HepG2 (cell line): Measurements from ENCODE around the gene ARL3. TPM values are rescaled to one million over a fixed set of nuclear protein-coding genes. Genes with fewer than 3 reads are reported as not detected.

Experiments used
- ATAC-seq: fragments of 200-7000 bp; cut with Tn5 transposase; 3 replicates; pipeline ENCODE4 v1.9.1; 2020; ENCODE audit warnings: mild to moderate bottlenecking, moderate library complexity
- BruUV-seq: library from RNA; stranded (reverse); fragments of 400-500 nt; replicated peaks from 2 replicates; lab custom pipeline; 2021; lab: Mats Ljungman, UMichigan
- CTCF ChIA-PET: fragments of 300-600 bp; formaldehyde crosslinking; extraction: SDS; loops from one replicate; lab custom pipeline; 2021; ENCODE audit warnings: low total read pairs, inconsistent platforms, low intra/inter-chr PET ratio; lab: Yijun Ruan, JAX
- POLR2A ChIA-PET: fragments of 350-600 bp; sonication (Branson Sonifier 250); formaldehyde crosslinking; loops from one replicate; lab custom pipeline; 2020; ENCODE audit warnings: antibody characterized with exemption, inconsistent platforms; lab: Yijun Ruan, JAX
- DNase-seq: peaks from one replicate; pipeline ENCODE4 v3.0.0-alpha.2; 2015; ENCODE audit warnings: low spot score
- FAIRE-seq: peaks from 3 replicates; lab custom pipeline; 2011; peaks lifted over from hg19 to GRCh38; lab: Jason Lieb, UNC
- H2AFZ ChIP-seq: one replicate; pipeline ENCODE4 v1.6.1; 2011; ENCODE audit warnings: low read length, inconsistent platforms
- H3K27ac ChIP-seq: fragments of 300-600 bp; 3 replicates; pipeline ENCODE4 v1.8.0; 2011; ENCODE audit warnings: mixed run types, mild to moderate bottlenecking, mixed read lengths, low read length, inconsistent platforms; ENCODE audit not compliant: insufficient read depth; ENCODE audit errors: extremely low read length
- H3K27me3 ChIP-seq, 2 experiments: fragments of 200-600 bp in 1 of 2; 2 replicates in 1 of 2; 3 replicates in 1 of 2; pipeline versions ENCODE4 v1.6.0 to v1.8.0; 2011; ENCODE audit warnings: low read length in 2 of 2, mild to moderate bottlenecking in 2 of 2, moderate library complexity in 2 of 2, inconsistent platforms in 1 of 2; ENCODE audit not compliant: insufficient read depth in 2 of 2, control insufficient read depth in 1 of 2
- H3K36me3 ChIP-seq, 2 experiments: fragments of 200-600 bp in 1 of 2; replicated peaks in 1 of 2; 2 replicates in 1 of 2; 3 replicates in 1 of 2; pipeline versions ENCODE4 v1.5.1 to v1.8.0; 2011; ENCODE audit warnings: low read length in 2 of 2, inconsistent platforms in 1 of 2; ENCODE audit not compliant: insufficient read depth in 2 of 2, control insufficient read depth in 1 of 2
- H3K4me1 ChIP-seq: 2 replicates; pipeline ENCODE4 v1.5.1; 2012; ENCODE audit warnings: low read length, inconsistent platforms; ENCODE audit not compliant: insufficient read depth
- H3K4me2 ChIP-seq: 2 replicates; pipeline ENCODE4 v1.6.0; 2011; ENCODE audit warnings: low read depth, low read length, inconsistent platforms
- H3K4me3 ChIP-seq, 3 experiments: fragments of 200-600 bp in 1 of 3; sonication (generic), shearing (Covaris generic) in 1 of 3; replicated peaks in 1 of 3; 2 replicates each; pipeline ENCODE4 v1.5.1; 2011 to 2016; ENCODE audit warnings: low read length in 3 of 3, inconsistent platforms in 2 of 3, low read depth in 2 of 3, mild to moderate bottlenecking in 2 of 3, control low read depth in 1 of 3, mixed read lengths in 1 of 3; ENCODE audit not compliant: insufficient read depth in 1 of 3
- H3K79me2 ChIP-seq: one replicate; pipeline ENCODE4 v1.6.1; 2011; ENCODE audit warnings: low read length, inconsistent platforms; ENCODE audit not compliant: insufficient read depth
- H3K9ac ChIP-seq: 2 replicates; pipeline ENCODE4 v1.6.0; 2011; ENCODE audit warnings: mild to moderate bottlenecking, low read depth, low read length, inconsistent platforms; ENCODE audit not compliant: insufficient read depth
- H3K9me3 ChIP-seq: 2 replicates; pipeline ENCODE4 v1.5.1; 2012; ENCODE audit warnings: mild to moderate bottlenecking, low read length
- H4K20me1 ChIP-seq: 2 replicates; pipeline ENCODE4 v1.6.0; 2011; ENCODE audit warnings: inconsistent platforms, mild to moderate bottlenecking, low read length, moderate library complexity; ENCODE audit not compliant: insufficient read depth
- CTCF ChIP-seq: sonication (generic); formaldehyde crosslinking; IDR thresholded peaks from 2 replicates; pipeline ENCODE4 v1.5.0; 2020; ENCODE audit warnings: mild to moderate bottlenecking, missing genetic modification reagents, moderate library complexity
- FIP1L1 ChIP-seq: fragments of 200-400 bp; formaldehyde crosslinking; IDR thresholded peaks from 2 replicates; pipeline ENCODE4 v1.6.1; 2018; ENCODE audit warnings: low read depth, mild to moderate bottlenecking, low read length, moderate library complexity, borderline replicate concordance; ENCODE audit not compliant: insufficient read depth
- HINFP ChIP-seq: sonication (generic); formaldehyde crosslinking; IDR thresholded peaks from 2 replicates; pipeline ENCODE4 v1.4.0; 2020; ENCODE audit warnings: low read depth, mild to moderate bottlenecking, missing genetic modification reagents
- KLF12 ChIP-seq: sonication (generic); formaldehyde crosslinking; IDR thresholded peaks from 2 replicates; pipeline ENCODE4 v1.4.0; 2020; ENCODE audit warnings: missing genetic modification reagents, borderline replicate concordance
- MEF2D ChIP-seq: sonication (generic); formaldehyde crosslinking; IDR thresholded peaks from 2 replicates; pipeline ENCODE4 v1.5.1; 2020; ENCODE audit warnings: mild to moderate bottlenecking, missing genetic modification reagents
- NCOA5 ChIP-seq: sonication (generic); formaldehyde crosslinking; IDR thresholded peaks from 2 replicates; pipeline ENCODE4 v1.4.0; 2020; ENCODE audit warnings: missing genetic modification reagents
- PBX2 ChIP-seq: IDR thresholded peaks from 2 replicates; pipeline ENCODE4 v1.6.1; 2016; ENCODE audit warnings: control low read depth
- RBFOX2 ChIP-seq: fragments of 200-400 bp; formaldehyde crosslinking; IDR thresholded peaks from 2 replicates; pipeline ENCODE4 v1.6.1; 2017; ENCODE audit warnings: low read depth, mild to moderate bottlenecking, low read length
- RELA ChIP-seq: sonication (generic); formaldehyde crosslinking; IDR thresholded peaks from 2 replicates; pipeline ENCODE4 v1.4.0; 2020; ENCODE audit warnings: missing genetic modification reagents
- SAFB2 ChIP-seq: sonication (generic); formaldehyde crosslinking; IDR thresholded peaks from 2 replicates; pipeline ENCODE4 v1.5.1; 2020; ENCODE audit warnings: missing genetic modification reagents, low read depth, mild to moderate bottlenecking, borderline replicate concordance
- TAF15 ChIP-seq: fragments of 200-400 bp; formaldehyde crosslinking; IDR thresholded peaks from one replicate; pipeline ENCODE4 v1.6.1; 2018; ENCODE audit warnings: mild to moderate bottlenecking, low read depth, low read length; ENCODE audit not compliant: poor library complexity, severe bottlenecking
- TBX3 ChIP-seq: fragments of 450-650 bp; IDR thresholded peaks from 2 replicates; pipeline ENCODE4 v1.6.1; 2017; ENCODE audit warnings: antibody characterized with exemption, mild to moderate bottlenecking, inconsistent platforms, borderline replicate concordance
- ZBTB7B ChIP-seq: sonication (generic); formaldehyde crosslinking; IDR thresholded peaks from 2 replicates; pipeline ENCODE4 v1.4.0; 2020; ENCODE audit warnings: missing genetic modification reagents
- ZNF24 ChIP-seq: fragments of 450-650 bp; IDR thresholded peaks from 2 replicates; pipeline ENCODE4 v1.6.1; 2017; ENCODE audit warnings: antibody characterized with exemption, mild to moderate bottlenecking
- ZNF510 ChIP-seq: sonication (generic); formaldehyde crosslinking; IDR thresholded peaks from 2 replicates; pipeline ENCODE4 v1.4.0; 2020; ENCODE audit warnings: low read depth, mild to moderate bottlenecking, missing genetic modification reagents
- ZNF724P ChIP-seq: sonication (generic); formaldehyde crosslinking; IDR thresholded peaks from 2 replicates; pipeline ENCODE4 v1.8.0; 2022; ENCODE audit warnings: missing genetic modification reagents, borderline replicate concordance
- ZNF891 ChIP-seq: sonication (generic); formaldehyde crosslinking; IDR thresholded peaks from 2 replicates; pipeline ENCODE4 v1.5.0; 2020; ENCODE audit warnings: mild to moderate bottlenecking, missing genetic modification reagents
- WGBS: methylation state at CpG from one replicate; pipeline ENCODE4 v1.1.6; 2017; ENCODE audit warnings: low lambda C conversion rate; 5-methylcytosine and 5-hydroxymethylcytosine counted together
- in situ Hi-C: cut with HindIII; loops from 2 replicates; pipeline ENCODE4 v1.10.0; 2017; ENCODE audit warnings: low pct_unique_long_range_greater_than_20kb; ENCODE audit not compliant: extremely low pct_ligation_motif_present
- intact Hi-C: fragments of 100-400 bp; cut with micrococcal nuclease; formaldehyde crosslinking; loops from one replicate; pipeline ENCODE4 v1.10.0; 2022; ENCODE audit not compliant: unreplicated experiment
- polyA plus RNA-seq, 8 experiments: library from polyadenylated mRNA; depleted of rRNA in 3 of 8; stranded (reverse) in 7 of 8; unstranded in 1 of 8; fragments of >200 nt; fragmentation: Illumina TruSeq in 4 of 8; extraction: Trizol in 4 of 8; gene quantifications; 2 replicates each; pipeline versions ENCODE4 v1.2.1 to v1.2.3, GENCODE V29; 2011 to 2016; ENCODE audit warnings: low read depth in 4 of 8, missing spikeins in 1 of 8, mixed read lengths in 1 of 8; ENCODE audit not compliant: insufficient read depth in 1 of 8
- total RNA-seq, 5 experiments: library from RNA; depleted of rRNA; stranded (reverse); fragments of >200 nt; fragmentation: Illumina TruSeq; extraction: Trizol; gene quantifications; 2 replicates each; pipeline ENCODE4 v1.2.3, GENCODE V29; 2016; ENCODE audit warnings: low read depth in 1 of 5

The ARL3 gene
- total and polyA plus RNA-seq, 2 of the 13 experiments (the other 11 are each of a cell fraction or from before 2014, with no cell fraction given): 5.2 to 6.6 TPM

GRCh38 chr10:102681696-102682095, 32.5 kb downstream of the ARL3 start:
- intact Hi-C loops (no loop called here), in situ Hi-C loops (no loop called here)
- FAIRE-seq: no peak
- Histone ChIP-seq H3K4me3 (no peak overlapping the region), H3K4me2 (no peak overlapping the region), H3K79me2 (no peaks in the 10 kb centered on the region), H3K4me1 (peaks cover 28% of the 10 kb centered on the region), H3K27ac (no peak overlapping the region), H3K9ac (no peak overlapping the region), H4K20me1 (no peaks in the 10 kb centered on the region), H3K36me3 (peaks cover 3 to 5% of the 10 kb centered on the region in 2 experiments; a peak in 2 of 5 replicates), H3K9me3 (no peaks in the 10 kb centered on the region), H3K27me3 (no peaks in the 10 kb centered on the region), H2AFZ (no peak overlapping the region)
- TF ChIP-seq FIP1L1 (no peak), RBFOX2 (no peak), ZNF891 (CRISPR knock-in tag) (no peak), HINFP (CRISPR knock-in tag) (no peak), MEF2D (CRISPR knock-in tag) (no peak), ZBTB7B (no peak), NCOA5 (CRISPR knock-in tag) (no peak), SAFB2 (CRISPR knock-in tag) (no peak), RELA (no peak), PBX2 (CRISPR knock-in tag) (no peak), ZNF510 (no peak), CTCF (CRISPR knock-in tag) (no peak), TBX3 (no peak), ZNF24 (no peak), KLF12 (CRISPR knock-in tag) (no peak), ZNF724P (CRISPR knock-in tag) (no peak), TAF15 (no peak)
- DNase-seq: no peak
- ChIA-PET CTCF (no interaction called here), POLR2A (no interaction called here)
- WGBS: 85% methylated on average over 5 of the region's 5 CpGs
- BruUV-seq: no TSS peak
- no peak for ATAC-seq
